GM12878 (cell line): ENCODE results near the gene ARHGAP26. TPM values are rescaled to one million over a fixed set of nuclear protein-coding genes. Genes with fewer than 3 reads are reported as not detected.

Experiments
- HDAC6 ChIP-seq: fragments of 200-600 bp; sonication (generic); IDR thresholded peaks from one replicate; pipeline ENCODE4 v1.8.0; 2017; ENCODE audit warnings: antibody characterized with exemption; ENCODE audit not compliant: unreplicated experiment
- IKZF2 ChIP-seq, 2 experiments: fragments of 450-650 bp; IDR thresholded peaks; 2 replicates each; pipeline ENCODE4 v1.6.1; 2017; ENCODE audit warnings: mild to moderate bottlenecking in 2 of 2, moderate library complexity in 2 of 2
- MEF2B ChIP-seq: fragments of 450-650 bp; IDR thresholded peaks from 2 replicates; pipeline ENCODE4 v1.6.1; 2018; ENCODE audit warnings: mild to moderate bottlenecking, moderate library complexity; ENCODE audit not compliant: partially characterized antibody, poor library complexity, severe bottlenecking
- POU2F2 ChIP-seq: IDR thresholded peaks from 3 replicates; pipeline ENCODE4 v1.6.1; 2011; ENCODE audit warnings: low read depth, mild to moderate bottlenecking, low read length, borderline replicate concordance
- RB1 ChIP-seq: fragments of 450-650 bp; formaldehyde crosslinking; IDR thresholded peaks from 2 replicates; pipeline ENCODE4 v1.6.1; 2017; ENCODE audit warnings: mild to moderate bottlenecking, borderline replicate concordance
- RBBP5 ChIP-seq: fragments of 200-600 bp; sonication (generic); conservative IDR thresholded peaks from 2 replicates; pipeline ENCODE4 v1.6.1; 2016
- RUNX3 ChIP-seq: IDR thresholded peaks from 2 replicates; pipeline ENCODE4 v1.6.1; 2012; ENCODE audit warnings: low read length, inconsistent platforms
- SPI1 ChIP-seq: IDR thresholded peaks from 2 replicates; pipeline ENCODE4 v1.6.1; 2011; ENCODE audit warnings: low read depth, mild to moderate bottlenecking, low read length, moderate library complexity, borderline replicate concordance; ENCODE audit not compliant: insufficient read depth
- TAF1 ChIP-seq: IDR thresholded peaks from 2 replicates; pipeline ENCODE4 v1.6.1; 2011; ENCODE audit warnings: mild to moderate bottlenecking, low read depth, low read length, borderline replicate concordance
- ZNF207 ChIP-seq: fragments of 450-650 bp; IDR thresholded peaks from 2 replicates; pipeline ENCODE4 v1.6.1; 2014; ENCODE audit warnings: antibody characterized with exemption, mild to moderate bottlenecking, borderline replicate concordance
- polyA plus RNA-seq, 11 experiments: library from polyadenylated mRNA; depleted of rRNA in 4 of 11; unstranded in 6 of 11; stranded (reverse) in 5 of 11; fragments of >200 nt; fragmentation: Nextera tagmentation in 4 of 11; fragmentation: Illumina TruSeq in 1 of 11; extraction: Ambion mirVana in 4 of 11; extraction: Trizol in 1 of 11; gene quantifications; 1 replicate in 1 of 11; 2 replicates in 10 of 11; pipeline versions ENCODE4 v1.2.1 to v1.2.3, GENCODE V29; 2011 to 2016; ENCODE audit warnings: inconsistent platforms in 2 of 11, missing spikeins in 2 of 11, low read depth in 1 of 11
- total RNA-seq, 4 experiments: library from RNA; depleted of rRNA in 3 of 4; stranded (reverse); fragments of >200 nt in 3 of 4; fragmentation: Illumina TruSeq in 1 of 4; extraction: Trizol in 1 of 4; gene quantifications; 2 replicates each; pipeline versions ENCODE4 v1.2.1 to v1.2.3, GENCODE V29; 2013 to 2021
- TF ChIP-seq, protein P1 (sequence below): fragments of 450-650 bp; conservative IDR thresholded peaks from 2 replicates; pipeline ENCODE4 v1.6.1; 2017; ENCODE audit warnings: mild to moderate bottlenecking, moderate library complexity
- TF ChIP-seq, protein P2 (sequence below): fragments of 450-650 bp; formaldehyde crosslinking; IDR thresholded peaks from 2 replicates; pipeline ENCODE4 v1.5.0; 2022; ENCODE audit warnings: mild to moderate bottlenecking, missing genetic modification characterization

The ARHGAP26 gene
- total and polyA plus RNA-seq, 10 of the 15 experiments (the other 5 are each of a cell fraction or from before 2014, with no cell fraction given): 9.4 to 41.5 (median 19.3) TPM

DNA sequence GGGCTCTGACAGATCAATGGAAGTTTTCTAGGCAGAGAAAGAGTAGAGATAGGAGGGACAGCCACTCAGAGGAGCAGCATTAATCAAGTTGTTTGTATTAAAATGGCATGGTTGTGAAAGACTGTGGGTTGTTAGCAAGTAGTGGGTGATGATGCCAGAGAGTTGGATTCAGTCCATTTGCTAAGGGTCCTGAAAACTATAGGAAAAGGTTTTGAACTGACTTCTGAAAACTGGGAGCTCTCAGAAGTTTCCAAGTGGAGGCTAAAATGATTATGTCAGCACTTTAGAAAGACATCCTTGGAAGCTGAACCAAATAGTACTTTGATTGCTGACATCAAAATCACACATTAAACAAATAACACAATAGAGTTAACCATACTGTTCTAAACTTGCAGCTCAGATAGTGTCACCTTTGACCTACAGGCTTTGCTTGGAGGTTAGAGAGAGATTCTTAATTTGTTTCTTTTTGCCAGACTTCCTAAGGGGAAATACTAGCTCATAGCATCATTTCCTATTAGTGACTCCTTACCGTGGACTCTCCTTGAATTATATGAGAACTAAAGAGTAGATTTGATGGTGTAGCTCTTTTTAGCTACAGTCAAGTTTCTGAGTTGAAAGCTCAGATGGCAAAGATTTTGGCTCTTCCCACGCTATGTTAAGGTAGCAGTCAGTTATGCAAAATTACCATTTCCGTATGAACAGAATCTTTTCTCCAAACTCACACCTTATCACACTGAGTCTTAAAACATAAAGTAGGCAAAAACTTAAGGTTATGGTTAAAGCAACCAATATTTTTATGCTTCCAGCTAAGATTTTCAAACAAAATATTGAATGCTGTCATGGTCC is 356.2 kb downstream of the ARHGAP26 start (continued):
- TF ChIP-seq, protein P1, sequence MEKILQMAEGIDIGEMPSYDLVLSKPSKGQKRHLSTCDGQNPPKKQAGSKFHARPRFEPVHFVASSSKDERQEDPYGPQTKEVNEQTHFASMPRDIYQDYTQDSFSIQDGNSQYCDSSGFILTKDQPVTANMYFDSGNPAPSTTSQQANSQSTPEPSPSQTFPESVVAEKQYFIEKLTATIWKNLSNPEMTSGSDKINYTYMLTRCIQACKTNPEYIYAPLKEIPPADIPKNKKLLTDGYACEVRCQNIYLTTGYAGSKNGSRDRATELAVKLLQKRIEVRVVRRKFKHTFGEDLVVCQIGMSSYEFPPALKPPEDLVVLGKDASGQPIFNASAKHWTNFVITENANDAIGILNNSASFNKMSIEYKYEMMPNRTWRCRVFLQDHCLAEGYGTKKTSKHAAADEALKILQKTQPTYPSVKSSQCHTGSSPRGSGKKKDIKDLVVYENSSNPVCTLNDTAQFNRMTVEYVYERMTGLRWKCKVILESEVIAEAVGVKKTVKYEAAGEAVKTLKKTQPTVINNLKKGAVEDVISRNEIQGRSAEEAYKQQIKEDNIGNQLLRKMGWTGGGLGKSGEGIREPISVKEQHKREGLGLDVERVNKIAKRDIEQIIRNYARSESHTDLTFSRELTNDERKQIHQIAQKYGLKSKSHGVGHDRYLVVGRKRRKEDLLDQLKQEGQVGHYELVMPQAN: no peak
- TF ChIP-seq RB1 (no peak), RBBP5 (no peak), POU2F2 (no peak), SPI1 (no peak), IKZF2 (IDR thresholded peaks at IDR 0.05) (no peak), MEF2B (no peak), RUNX3 (no peak), TAF1 (no peak), ZNF207 (no peak), HDAC6 (no peak)
- TF ChIP-seq, protein P2, sequence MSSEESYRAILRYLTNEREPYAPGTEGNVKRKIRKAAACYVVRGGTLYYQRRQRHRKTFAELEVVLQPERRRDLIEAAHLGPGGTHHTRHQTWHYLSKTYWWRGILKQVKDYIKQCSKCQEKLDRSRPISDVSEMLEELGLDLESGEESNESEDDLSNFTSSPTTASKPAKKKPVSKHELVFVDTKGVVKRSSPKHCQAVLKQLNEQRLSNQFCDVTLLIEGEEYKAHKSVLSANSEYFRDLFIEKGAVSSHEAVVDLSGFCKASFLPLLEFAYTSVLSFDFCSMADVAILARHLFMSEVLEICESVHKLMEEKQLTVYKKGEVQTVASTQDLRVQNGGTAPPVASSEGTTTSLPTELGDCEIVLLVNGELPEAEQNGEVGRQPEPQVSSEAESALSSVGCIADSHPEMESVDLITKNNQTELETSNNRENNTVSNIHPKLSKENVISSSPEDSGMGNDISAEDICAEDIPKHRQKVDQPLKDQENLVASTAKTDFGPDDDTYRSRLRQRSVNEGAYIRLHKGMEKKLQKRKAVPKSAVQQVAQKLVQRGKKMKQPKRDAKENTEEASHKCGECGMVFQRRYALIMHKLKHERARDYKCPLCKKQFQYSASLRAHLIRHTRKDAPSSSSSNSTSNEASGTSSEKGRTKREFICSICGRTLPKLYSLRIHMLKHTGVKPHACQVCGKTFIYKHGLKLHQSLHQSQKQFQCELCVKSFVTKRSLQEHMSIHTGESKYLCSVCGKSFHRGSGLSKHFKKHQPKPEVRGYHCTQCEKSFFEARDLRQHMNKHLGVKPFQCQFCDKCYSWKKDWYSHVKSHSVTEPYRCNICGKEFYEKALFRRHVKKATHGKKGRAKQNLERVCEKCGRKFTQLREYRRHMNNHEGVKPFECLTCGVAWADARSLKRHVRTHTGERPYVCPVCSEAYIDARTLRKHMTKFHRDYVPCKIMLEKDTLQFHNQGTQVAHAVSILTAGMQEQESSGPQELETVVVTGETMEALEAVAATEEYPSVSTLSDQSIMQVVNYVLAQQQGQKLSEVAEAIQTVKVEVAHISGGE (CRISPR knock-in tag): no peak
